HL-60/S4 treated with retinoic acid at 250 ng/mL for 4 days and 3 days (cell line): ENCODE results near the gene KNTC1.
"Not testable (repeated sequence)": the region's sequence is repeated elsewhere in the genome, so short reads cannot be mapped to it uniquely, and the experiment has no call there.

Experiments
- in situ Hi-C: fragments of 300-500 bp; cut with MboI; formaldehyde crosslinking; loops from 2 replicates; pipeline ENCODE4 v1.7.0; 2022; ENCODE audit warnings: low sequenced_read_pairs

The KNTC1 gene

GRCh38 chr12:122505419-122506051, 21.5 kb upstream of the KNTC1 start:
- in situ Hi-C loops, result no loop called here

DNA sequence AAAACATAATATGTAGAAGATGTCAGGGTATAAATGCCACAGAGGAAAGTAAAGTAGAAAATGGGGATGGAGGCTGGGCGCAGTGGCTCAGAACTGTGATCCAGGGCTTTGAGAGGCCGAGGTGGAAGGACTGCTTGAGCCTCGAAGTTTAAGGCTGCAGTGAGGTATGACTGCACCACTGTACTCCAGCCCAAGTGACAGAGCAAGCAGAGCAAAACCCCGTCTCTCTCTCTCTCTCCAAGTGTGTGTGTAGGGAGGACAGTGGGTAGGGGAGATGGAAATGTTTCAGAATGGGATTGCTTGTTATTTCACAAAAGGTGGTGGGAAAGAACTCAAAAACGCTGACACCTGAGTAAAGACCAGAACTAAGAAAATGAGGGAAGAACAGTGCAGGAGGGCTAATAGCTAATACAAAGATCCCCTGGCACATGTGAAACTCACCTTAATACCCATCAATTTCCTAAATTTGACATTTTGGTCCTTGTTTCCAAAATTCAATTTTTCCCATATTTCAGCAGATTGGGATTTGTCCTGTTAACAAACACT, 20.6 kb upstream of the KNTC1 start:
- in situ Hi-C loops, result no loop called here

DNA sequence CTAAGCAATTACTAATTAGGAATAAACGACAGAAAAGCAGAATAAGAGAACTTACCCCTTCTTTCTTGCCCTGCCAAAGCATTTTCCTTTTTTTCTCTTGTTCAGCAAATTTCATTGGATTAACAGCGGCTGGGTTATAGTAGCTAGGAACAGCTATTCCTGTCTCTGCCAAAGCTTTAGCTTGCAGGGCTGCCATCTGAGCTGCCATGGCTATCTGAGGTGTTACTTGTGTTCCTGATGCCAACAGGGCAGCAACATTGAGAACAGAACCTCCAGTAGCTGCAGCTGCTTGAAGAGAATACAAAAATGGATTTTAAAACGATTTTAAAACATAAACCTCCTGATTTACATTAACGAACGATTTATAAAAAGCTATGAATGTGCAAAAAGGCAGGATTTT, 18.9 kb upstream of the KNTC1 start:
- in situ Hi-C loops, result no loop called here

DNA sequence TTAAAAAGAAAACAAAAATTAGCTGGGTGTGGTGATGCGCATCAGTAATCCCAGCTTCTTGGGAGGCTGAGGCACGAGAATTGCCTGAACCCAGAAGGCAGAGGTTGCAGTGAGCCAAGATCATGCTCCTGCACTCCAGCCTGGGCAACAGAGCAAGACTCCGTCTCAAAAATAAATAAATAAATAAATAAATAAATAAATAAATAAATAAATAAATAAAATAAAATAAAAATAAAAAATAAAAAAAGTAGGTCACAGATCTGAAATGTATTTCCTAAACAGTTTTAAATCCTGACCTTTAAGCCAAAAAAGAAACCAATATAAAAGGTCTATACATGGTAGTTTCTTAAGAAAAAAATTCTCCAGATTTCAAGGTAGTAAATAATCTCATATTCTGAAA, 14.0 kb upstream of the KNTC1 start:
- in situ Hi-C loops, result not testable (repeated sequence)

DNA sequence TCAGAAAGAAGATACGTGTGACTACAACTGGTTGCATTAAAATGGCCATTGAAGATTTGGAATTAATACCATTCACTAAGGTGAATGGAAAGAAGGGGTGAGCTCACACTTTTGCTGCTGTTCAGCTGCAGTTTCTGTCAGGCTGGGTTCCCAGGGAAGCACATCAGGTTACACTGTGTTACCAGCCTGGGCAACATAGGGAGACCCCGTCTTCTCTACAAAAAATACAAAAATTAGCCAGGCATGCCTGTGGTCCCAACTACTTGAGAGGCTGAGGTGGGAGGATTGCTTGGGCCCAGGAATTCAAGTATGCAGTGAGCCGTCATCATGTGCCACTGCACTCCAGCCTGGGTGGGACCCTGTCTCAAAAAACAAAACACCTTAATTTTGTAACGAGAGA, 13.4 kb upstream of the KNTC1 start:
- in situ Hi-C loops, result no loop called here

DNA sequence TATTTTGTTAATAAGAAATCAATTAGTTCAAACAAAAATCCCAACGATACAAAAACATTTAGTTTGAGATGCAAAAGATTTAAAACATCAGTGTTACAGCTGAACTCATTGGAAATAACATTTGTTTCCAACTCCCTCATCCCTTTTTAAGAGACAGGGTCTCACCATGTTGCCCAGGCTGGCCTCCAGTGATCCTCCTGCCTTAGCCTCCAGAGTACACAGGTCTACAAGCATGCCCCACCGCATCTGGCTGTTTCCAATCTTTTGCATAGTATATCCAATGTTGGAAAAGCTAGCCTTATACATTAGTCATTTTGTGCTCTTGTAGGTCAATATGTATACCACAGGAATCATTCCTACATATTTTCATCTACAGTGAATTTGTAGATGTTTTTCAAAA, 11.8 kb upstream of the KNTC1 start:
- in situ Hi-C loops, result no loop called here

DNA sequence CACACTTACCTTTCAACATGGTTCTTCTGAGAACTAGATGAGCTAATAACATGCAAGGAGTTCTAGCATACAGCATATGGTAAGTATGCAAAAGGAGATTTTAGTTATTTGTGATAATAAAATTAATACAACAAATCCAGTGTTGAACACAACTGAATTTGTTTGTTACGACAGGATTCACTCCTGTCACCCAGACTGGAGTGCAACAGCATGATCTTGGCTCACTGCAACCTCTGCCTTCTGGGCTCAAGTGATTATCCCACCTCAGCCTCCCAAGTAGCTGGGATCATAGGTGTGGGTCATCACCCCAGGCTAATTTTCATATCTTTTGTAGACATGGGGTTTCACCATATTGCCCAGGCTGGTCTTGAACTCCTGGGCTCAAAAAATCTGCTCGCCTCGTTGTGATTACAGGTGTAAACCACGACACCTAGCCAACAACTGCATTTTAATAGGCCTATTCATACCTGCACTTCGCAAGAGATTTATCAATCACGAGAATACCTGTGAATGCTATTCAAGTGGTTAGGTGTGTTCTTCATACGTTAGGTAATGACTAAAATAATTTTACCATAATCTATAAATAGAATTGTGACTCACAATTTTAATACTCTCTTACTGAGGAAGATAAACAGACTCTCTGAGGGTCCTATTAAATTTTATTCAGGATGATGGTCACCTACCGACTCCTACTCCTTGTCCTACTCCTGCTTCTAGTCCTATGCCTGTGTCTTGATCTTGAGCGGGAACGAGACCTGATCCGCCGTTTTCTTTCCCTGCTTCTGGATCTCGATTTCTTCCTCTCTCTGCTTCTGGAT, 10.3 kb upstream of the KNTC1 start:
- in situ Hi-C loops, result no loop called here

- in situ Hi-C loops, result no loop called here
Observed at GRCh38 chr12:122517877-122518276, 9.2 kb upstream of the KNTC1 start.

- in situ Hi-C loops, result no loop called here
Observed at GRCh38 chr12:122518908-122519307, 8.1 kb upstream of the KNTC1 start.

DNA sequence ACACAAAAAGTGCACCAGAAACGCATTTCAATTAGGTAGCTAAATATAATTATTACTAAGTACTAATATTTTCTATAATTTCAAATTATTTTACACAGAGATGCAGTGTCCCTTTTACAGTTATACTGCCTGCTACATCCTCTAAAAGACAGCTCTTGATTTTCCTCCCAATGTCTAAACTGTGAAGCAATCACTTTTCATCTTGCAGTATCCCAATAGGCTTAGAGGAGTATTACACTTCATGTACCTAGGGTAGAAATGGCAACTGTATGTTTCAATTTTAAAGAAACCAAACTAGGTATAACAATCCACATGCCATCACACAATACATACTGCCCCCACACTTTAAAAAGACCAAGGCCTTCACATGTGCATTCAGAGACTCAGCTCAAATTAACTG, 7.6 kb upstream of the KNTC1 start:
- in situ Hi-C loops, result no loop called here

DNA sequence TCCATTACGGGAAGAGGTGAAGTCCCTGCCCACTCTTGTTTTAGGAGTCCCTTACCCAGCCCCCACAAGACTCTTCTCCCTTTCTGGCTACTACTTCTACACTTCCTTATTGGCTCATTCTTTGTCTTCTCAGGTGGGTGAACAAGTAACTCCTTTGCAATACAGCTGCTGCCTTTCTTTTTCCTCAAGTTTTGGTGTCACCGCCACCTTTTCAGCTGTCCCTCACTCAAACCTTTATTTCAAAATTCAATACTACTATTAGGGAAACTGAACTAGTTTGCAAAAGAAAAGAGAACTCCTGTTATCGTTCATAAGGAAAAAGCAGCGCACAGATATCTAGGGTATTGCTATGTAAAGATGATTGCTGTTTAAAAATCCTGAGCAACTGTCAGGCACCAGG, 6.4 kb upstream of the KNTC1 start:
- in situ Hi-C loops, result no loop called here

GRCh38 chr12:122523280-122523679, 3.8 kb upstream of the KNTC1 start:
- in situ Hi-C loops, result no loop called here

- in situ Hi-C loops, result no loop called here
Observed at GRCh38 chr12:122523846-122524718, 3.0 kb upstream of the KNTC1 start.

DNA sequence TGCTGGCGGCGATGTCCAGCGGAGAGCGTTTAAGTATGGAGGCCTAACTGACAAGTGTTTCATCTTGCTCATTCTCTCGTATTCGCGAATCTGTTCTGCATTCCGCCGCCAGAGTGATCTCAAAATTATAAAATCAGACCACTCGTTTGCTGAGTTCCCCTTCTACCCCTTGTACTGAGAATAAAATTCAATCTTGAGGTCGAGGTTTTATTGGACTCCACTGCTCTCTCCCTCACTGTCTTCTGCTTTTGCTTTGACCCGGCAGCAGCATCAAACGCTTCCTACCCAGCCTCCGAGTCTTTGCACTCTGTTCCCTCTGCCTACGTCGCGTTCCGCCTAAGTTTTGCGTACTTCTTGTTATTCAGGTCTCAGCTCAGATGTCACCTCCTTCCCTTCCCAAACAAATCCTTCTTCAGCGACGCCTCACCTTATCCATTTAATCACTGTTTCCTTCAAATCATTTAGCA, 462 bp downstream of the KNTC1 start:
- in situ Hi-C loops, result no loop called here

DNA sequence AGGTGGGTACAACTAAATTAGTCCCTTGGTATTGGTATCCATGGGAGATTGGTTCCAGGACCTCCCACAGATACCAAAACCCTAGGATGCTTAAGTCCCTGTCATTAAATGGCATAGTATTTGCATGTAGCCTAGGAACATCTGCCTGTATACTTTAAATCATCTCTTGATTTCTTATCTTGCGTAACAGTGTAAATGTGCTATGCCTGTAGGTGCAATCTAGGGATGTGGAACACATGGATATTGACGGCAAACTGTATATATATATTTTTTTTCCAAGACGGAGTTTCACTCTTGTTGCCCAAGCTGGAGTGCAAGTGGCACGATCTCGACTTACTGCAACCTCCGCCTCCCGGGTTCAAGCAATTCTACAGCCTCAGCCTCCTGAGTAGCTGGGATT, 1.5 kb downstream of the KNTC1 start:
- in situ Hi-C loops, result no loop called here

GRCh38 chr12:122528992-122529391, 1.9 kb downstream of the KNTC1 start:
- in situ Hi-C loops, result no loop called here

DNA sequence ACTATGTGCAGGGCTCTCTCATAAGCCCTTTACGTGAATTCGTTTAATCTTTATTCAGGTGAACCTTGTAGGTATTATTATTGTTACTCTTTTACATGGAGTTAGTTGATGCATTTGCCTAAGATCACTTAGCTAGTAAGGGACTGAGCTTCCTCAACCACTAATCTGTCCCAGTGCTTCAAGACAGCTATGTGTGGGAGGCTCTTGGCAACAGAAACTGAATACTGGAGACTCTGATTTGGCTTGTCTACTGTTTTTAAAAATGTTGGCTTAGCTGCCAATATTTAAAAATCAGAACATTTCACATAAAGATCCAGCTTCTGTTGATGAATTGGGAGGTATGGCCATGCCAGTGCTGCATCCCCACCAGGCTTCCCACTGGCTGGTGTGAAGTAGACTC, 6.8 kb downstream of the KNTC1 start:
- in situ Hi-C loops, result no loop called here

DNA sequence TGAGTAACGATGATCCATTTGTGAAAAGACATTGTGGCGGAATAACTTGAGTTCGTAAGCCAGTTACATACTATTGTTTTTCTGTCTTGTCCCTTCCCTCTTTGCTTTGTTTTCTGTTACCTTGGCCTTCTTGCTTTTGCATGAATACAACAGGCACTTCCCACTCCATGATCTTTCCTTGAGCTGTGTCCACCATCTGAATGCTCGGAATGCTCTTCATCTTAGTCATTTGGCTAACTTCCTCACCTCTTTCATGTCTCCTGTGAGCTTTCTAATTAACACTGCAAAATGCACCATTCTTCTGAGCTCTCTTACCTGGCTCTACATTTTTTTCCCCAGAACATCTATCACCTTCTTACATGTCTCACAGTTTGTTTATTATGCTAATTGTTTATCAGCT, 10.0 kb downstream of the KNTC1 start:
- in situ Hi-C loops, result no loop called here

DNA sequence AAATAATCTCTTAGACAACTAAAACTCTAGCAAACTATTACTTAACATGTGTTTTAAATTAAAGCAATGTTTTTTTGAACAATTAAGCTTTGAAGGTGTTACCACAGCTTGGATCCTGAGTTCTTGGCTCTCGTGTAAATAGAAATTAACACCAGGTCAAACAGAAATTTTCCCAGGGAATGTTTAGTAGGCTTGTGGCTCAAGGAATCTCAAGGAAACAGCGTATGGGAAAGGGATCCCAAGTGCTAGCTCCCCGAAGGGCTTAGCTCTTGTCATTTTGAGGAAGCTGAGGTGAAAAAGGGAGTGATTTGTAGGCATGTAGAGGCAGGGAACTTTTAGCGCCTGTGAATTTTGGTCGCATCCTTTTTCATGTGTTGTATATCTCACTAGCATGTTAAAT, 11.4 kb downstream of the KNTC1 start:
- in situ Hi-C loops, result no loop called here

- in situ Hi-C loops, result no loop called here
Observed at GRCh38 chr12:122544537-122544936, 17.5 kb downstream of the KNTC1 start.

- in situ Hi-C loops, result no loop called here
Observed at GRCh38 chr12:122545855-122546254, 18.8 kb downstream of the KNTC1 start.
